Right lobe of liver (tissue), 6 donors: Measurements from ENCODE around the gene PDCD1. TPM values are rescaled to one million over a fixed set of nuclear protein-coding genes. Genes with fewer than 3 reads are reported as not detected.
"Not testable (repeated sequence)": the region's sequence is repeated elsewhere in the genome, so short reads cannot be mapped to it uniquely, and the experiment has no call there.

Source experiments
- ATAC-seq, 4 donors: fragments of 200-7000 bp; cut with Tn5 transposase; one replicate each; pipeline ENCODE4 v1.9.1; 2020; ENCODE audit warnings: mild to moderate bottlenecking in 4 of 4, moderate library complexity in 4 of 4
- DNase-seq, 3 donors: peaks; one replicate each; pipeline ENCODE4 v3.0.0-alpha.2; 2020
- H3K27ac ChIP-seq, 3 donors: fragments of 200-600 bp; one replicate each; pipeline ENCODE4 v1.8.0; 2022
- H3K27me3 ChIP-seq, 2 donors: fragments of 200-600 bp; one replicate each; pipeline ENCODE4 v1.8.0; 2022
- H3K36me3 ChIP-seq, 4 donors: fragments of 200-600 bp; sonication (generic) in 1 of 4; one replicate each; pipeline versions ENCODE4 v1.5.1 to v1.8.0; 2017 to 2022; ENCODE audit warnings: control low read depth in 1 of 4
- H3K4me1 ChIP-seq, 4 donors: fragments of 200-600 bp; sonication (generic) in 1 of 4; one replicate each; pipeline versions ENCODE4 v1.5.1 to v1.8.0; 2017 to 2022; ENCODE audit warnings: control low read depth in 1 of 4
- H3K4me3 ChIP-seq, 3 donors: fragments of 200-600 bp; one replicate each; pipeline ENCODE4 v1.8.0; 2022
- H3K9me3 ChIP-seq, 4 donors: fragments of 200-600 bp; sonication (generic) in 1 of 4; one replicate each; pipeline versions ENCODE4 v1.5.1 to v1.8.0; 2017 to 2022; ENCODE audit warnings: control low read depth in 1 of 4
- POLR2A ChIP-seq: fragments of 450-650 bp; IDR thresholded peaks from one replicate; pipeline ENCODE4 v1.6.1; 2017; ENCODE audit warnings: antibody characterized with exemption, mild to moderate bottlenecking
- WGBS: methylation state at CpG from one replicate; pipeline ENCODE4 v1.1.6; 2018; ENCODE audit warnings: low coverage, low lambda C conversion rate; ENCODE audit not compliant: insufficient coverage; ENCODE audit errors: missing lambda C conversion rate; 5-methylcytosine and 5-hydroxymethylcytosine counted together
- intact Hi-C, 2 donors: fragments of 100-400 bp; cut with DNase I; formaldehyde crosslinking; loops; one replicate each; pipeline versions ENCODE4 v1.11.2 to v1.14.1; 2022
- total RNA-seq, 6 experiments: library from RNA; depleted of rRNA in 2 of 6; stranded (reverse); fragments of >200 nt in 2 of 6; fragmentation: NEBNext Ultra II Directional in 3 of 6; extraction: Animal tissue kit (Norgen Biotek cat#: 25700) in 3 of 6; gene quantifications; one replicate each; pipeline versions ENCODE4 v1.1.0 to v1.2.4, GENCODE V29; 2016 to 2023
- TF ChIP-seq, protein P1 (sequence below), 4 donors: fragments of 200-600 bp in 3 of 4; fragments of 450-650 bp in 1 of 4; IDR thresholded peaks; one replicate each; pipeline versions ENCODE4 v1.5.1 to v1.8.0; 2016 to 2022; ENCODE audit warnings: antibody characterized with exemption in 4 of 4, mild to moderate bottlenecking in 2 of 4
- donor health status: DM: no; HTN: yes; CAD: no.
- donor health status: DM: no; HTN: no; CAD: no.
- donor health status: DM: no; HTN: no; CAD: no.
- donor health status: DM: no; HTN: yes; CAD: no.
- donor health status: DM: no; HTN: yes; CAD: no.

The PDCD1 gene
- total RNA-seq, 6 experiments from 2014 or later = 0.19 to 0.61 (median 0.20) TPM; not detected in 3

DNA sequence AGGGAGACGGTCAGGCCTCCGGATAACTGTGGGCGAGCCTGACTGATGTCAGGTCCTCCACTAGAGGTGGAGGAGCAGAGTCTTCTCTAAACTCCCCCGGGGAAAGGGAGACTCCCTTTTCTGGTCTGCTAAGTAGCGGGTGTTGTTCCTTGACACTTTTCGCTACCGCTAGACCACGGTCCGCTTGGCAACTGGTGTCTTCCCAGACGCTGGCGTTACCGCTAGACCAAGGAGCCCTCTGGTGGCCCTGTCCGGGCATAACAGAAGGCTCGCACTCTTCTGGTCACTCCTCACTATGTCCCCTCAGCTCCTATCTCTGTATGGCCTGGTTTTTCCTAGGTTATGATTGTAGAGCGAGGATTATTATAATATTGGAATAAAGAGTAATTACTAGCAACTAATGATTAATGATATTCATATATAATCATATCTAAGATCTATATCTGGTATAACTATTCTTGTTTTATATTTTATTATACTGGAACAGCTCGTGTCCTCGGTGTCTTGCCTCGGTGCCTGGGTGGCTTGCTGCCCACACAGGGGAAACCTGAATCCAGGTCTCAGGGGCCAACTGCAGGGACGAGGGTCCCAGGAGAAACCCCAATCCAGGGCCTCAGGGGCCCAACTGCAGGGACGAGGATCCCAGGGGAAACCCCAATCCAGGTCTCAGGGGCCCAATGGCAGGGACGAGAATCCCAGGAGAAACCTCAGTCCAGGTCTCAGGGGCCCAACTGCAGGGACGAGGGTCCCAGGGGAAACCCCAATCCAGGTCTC lies 17.2 kb upstream of the PDCD1 start:
- intact Hi-C loops, H3K4me1 ChIP-seq, H3K4me3 ChIP-seq, DNase-seq, H3K36me3 ChIP-seq, H3K27ac ChIP-seq, H3K9me3 ChIP-seq, H3K27me3 ChIP-seq, ATAC-seq: not testable (repeated sequence)
- WGBS = 68% methylated on average over 8 of the region's 22 CpGs
- TF ChIP-seq, protein P1, sequence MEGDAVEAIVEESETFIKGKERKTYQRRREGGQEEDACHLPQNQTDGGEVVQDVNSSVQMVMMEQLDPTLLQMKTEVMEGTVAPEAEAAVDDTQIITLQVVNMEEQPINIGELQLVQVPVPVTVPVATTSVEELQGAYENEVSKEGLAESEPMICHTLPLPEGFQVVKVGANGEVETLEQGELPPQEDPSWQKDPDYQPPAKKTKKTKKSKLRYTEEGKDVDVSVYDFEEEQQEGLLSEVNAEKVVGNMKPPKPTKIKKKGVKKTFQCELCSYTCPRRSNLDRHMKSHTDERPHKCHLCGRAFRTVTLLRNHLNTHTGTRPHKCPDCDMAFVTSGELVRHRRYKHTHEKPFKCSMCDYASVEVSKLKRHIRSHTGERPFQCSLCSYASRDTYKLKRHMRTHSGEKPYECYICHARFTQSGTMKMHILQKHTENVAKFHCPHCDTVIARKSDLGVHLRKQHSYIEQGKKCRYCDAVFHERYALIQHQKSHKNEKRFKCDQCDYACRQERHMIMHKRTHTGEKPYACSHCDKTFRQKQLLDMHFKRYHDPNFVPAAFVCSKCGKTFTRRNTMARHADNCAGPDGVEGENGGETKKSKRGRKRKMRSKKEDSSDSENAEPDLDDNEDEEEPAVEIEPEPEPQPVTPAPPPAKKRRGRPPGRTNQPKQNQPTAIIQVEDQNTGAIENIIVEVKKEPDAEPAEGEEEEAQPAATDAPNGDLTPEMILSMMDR (IDR thresholded peaks at IDR 0.05) = peak in 3 of 4 donors; percentile 41 to 64 (median 42)

DNA sequence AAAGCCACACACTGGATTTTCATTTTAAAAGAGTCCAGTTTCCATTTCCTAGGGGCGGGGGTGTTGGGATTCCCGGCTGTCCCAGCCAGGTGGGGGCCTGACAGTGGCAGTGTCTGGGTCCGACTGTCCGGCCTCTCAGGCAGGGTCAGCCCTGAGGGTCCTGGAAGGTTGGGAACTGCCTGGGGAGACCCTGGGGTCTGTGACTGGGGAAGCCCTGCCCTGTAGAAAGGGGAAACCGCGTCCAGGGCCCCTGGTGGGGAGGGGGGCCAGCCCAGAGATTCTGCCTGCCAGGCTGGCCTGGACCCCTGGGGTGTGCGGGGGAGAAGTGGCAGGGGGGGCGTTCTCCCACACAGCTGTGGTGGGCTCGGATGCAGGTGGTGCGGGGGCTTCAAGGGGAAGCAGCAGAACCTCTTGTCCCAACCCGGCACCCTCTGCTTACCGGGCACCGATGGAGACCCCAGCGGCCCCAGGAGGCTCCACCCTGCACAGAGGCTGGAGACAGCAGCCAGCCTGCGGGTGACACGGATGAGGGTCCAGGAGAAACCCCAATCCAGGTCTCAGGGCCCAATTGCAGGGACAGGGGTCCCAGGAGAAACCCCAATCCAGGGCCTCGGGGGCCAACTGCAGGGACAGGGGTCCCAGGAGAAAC lies 15.7 kb upstream of the PDCD1 start:
- no peaks in the 10 kb centered on the region for H3K27me3 ChIP-seq
- H3K27ac ChIP-seq = no peak overlapping the region
- no peak overlapping the region for H3K4me3 ChIP-seq
- intact Hi-C loops = no loop called here
- H3K36me3 ChIP-seq = no peaks in the 10 kb centered on the region
- no peaks in the 10 kb centered on the region for H3K9me3 ChIP-seq
- ATAC-seq (no peak), DNase-seq (no peak)
- H3K4me1 ChIP-seq = no peaks in the 10 kb centered on the region
- no peak for TF ChIP-seq POLR2A
- TF ChIP-seq, protein P1 (IDR thresholded peaks at IDR 0.05) = no peak
- WGBS = 93% methylated on average over 3 of the region's 17 CpGs

DNA sequence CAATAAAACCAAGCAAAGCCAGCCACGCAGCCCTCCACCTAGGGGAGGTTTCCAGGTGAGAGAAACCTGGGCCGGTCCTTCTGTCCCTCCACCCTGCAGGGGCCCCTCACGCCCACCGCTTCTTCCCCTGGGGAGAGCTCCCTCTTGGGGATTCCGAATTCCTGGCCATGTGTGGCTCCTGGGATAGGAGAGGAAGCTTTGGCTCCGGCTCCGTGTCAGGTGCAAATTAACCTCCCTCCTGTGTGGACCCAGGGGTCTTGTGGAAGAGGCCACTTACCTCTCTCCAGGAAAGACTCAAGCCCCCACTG lies 15.1 kb upstream of the PDCD1 start:
- H3K4me3 ChIP-seq = no peak overlapping the region
- 92% methylated on average over 4 of the region's 7 CpGs for WGBS
- DNase-seq (no peak), ATAC-seq (no peak)
- H3K36me3 ChIP-seq = no peaks in the 10 kb centered on the region
- no peaks in the 10 kb centered on the region for H3K4me1 ChIP-seq
- H3K27ac ChIP-seq = no peak overlapping the region
- TF ChIP-seq, protein P1 (IDR thresholded peaks at IDR 0.05) = no peak
- TF ChIP-seq POLR2A = no peak
- no peaks in the 10 kb centered on the region for H3K9me3 ChIP-seq
- intact Hi-C loops = no loop called here
- no peaks in the 10 kb centered on the region for H3K27me3 ChIP-seq

DNA sequence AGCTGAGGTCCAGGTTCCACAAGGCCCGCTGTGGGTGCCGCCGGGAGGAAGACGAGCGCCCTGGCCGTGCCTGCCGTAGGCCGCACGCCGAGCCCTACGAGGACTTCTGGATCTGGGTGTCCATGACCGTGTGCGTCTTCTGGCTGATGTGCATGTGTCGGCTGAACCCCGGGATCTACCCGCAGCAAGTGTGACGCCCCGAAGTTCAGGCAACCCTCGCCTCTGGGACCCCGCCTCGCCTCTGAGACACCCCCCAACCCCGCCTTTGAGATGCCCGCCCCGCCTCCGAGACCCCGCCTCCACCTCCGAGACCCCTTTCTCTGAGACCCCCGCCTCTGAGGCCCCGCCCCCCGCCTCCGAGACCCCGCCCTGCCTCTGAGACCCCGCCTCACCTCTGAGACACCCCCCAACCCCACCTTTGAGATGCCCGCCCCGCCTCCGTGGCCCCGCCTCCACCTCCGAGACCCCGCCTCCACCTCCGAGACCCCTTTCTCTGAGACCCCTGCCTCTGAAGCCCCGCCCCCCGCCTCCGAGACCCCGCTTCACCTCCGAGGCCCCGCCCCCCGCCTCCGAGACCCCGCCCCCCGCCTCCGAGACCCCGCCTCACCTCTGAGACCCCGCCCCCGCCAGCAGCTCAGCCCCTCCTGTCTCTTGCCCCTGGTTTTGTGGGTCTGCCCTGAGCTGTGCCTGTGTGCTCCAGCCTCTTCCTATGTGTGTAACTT lies 14.5 kb upstream of the PDCD1 start:
- 75% methylated on average over 25 of the region's 54 CpGs for WGBS
- Histone ChIP-seq H3K4me3 (no peak overlapping the region), H3K9me3 (no peaks in the 10 kb centered on the region), H3K27me3 (no peaks in the 10 kb centered on the region), H3K27ac (no peak overlapping the region), H3K36me3 (no peaks in the 10 kb centered on the region), H3K4me1 (no peaks in the 10 kb centered on the region)
- intact Hi-C loops = no loop called here
- TF ChIP-seq, protein P1 (IDR thresholded peaks at IDR 0.05) = no peak
- TF ChIP-seq POLR2A = no peak
- no peak for ATAC-seq
- DNase-seq = no peak
